Endothelial cell of umbilical vein (primary cell): ENCODE results near the gene EPB41L4B. TPM values are rescaled to one million over a fixed set of nuclear protein-coding genes. Genes with fewer than 3 reads are reported as not detected.

Experiments used
- BruUV-seq: library from RNA; stranded (reverse); fragments of 400-500 nt; replicated peaks from 2 replicates; lab custom pipeline; 2021; lab: Mats Ljungman, UMichigan
- CTCF ChIA-PET: fragments of 300-600, 350-600 bp; sonication (Branson Sonifier 250); formaldehyde crosslinking; loops from one replicate; lab custom pipeline; 2021; ENCODE audit warnings: antibody characterized with exemption, inconsistent platforms; lab: Charles Lee
- POLR2A ChIA-PET: fragments of 300-600, 350-600 bp; sonication (Branson Sonifier 250); formaldehyde crosslinking; loops from one replicate; lab custom pipeline; 2021; ENCODE audit warnings: antibody characterized with exemption, inconsistent platforms; lab: Charles Lee
- DNase-seq: peaks from one replicate; pipeline ENCODE4 v3.0.0-alpha.2; 2011; ENCODE audit warnings: low read depth, low spot score
- FAIRE-seq: peaks from 2 replicates; lab custom pipeline; 2011; peaks lifted over from hg19 to GRCh38; lab: Jason Lieb, UNC
- H2AFZ ChIP-seq: 2 replicates; pipeline ENCODE4 v1.6.0; 2012; ENCODE audit warnings: low read depth, low read length, control low read depth, inconsistent platforms
- H3K27ac ChIP-seq: 2 replicates; pipeline ENCODE4 v1.5.1; 2011; ENCODE audit warnings: low read depth, mild to moderate bottlenecking, control low read depth, low read length, moderate library complexity; ENCODE audit not compliant: insufficient read depth
- H3K27me3 ChIP-seq, 2 experiments: 2 replicates each; pipeline versions ENCODE4 v1.6.0 to v1.6.1; 2011; ENCODE audit warnings: low read length in 2 of 2, mixed read lengths in 1 of 2; ENCODE audit not compliant: control insufficient read depth in 2 of 2, insufficient read depth in 2 of 2
- H3K36me3 ChIP-seq, 2 experiments: 2 replicates in 1 of 2; 3 replicates in 1 of 2; pipeline ENCODE4 v1.5.1; 2011; ENCODE audit warnings: low read length in 2 of 2, mild to moderate bottlenecking in 1 of 2, moderate library complexity in 1 of 2; ENCODE audit not compliant: control insufficient read depth in 2 of 2, insufficient read depth in 2 of 2; ENCODE audit errors: extremely low read depth in 1 of 2
- H3K4me1 ChIP-seq: 3 replicates; pipeline ENCODE4 v1.5.1; 2011; ENCODE audit warnings: mild to moderate bottlenecking, low read length; ENCODE audit not compliant: control insufficient read depth, insufficient read depth; ENCODE audit errors: extremely low read depth
- H3K4me2 ChIP-seq: 2 replicates; pipeline ENCODE4 v1.6.1; 2011; ENCODE audit warnings: low read length, control low read depth, mixed read lengths; ENCODE audit not compliant: insufficient read depth
- H3K4me3 ChIP-seq, 3 experiments: fragments of 200-600 bp in 1 of 3; sonication (generic), shearing (Covaris generic) in 1 of 3; replicated peaks in 1 of 3; 2 replicates each; pipeline ENCODE4 v1.5.1; 2011 to 2016; ENCODE audit warnings: control low read depth in 3 of 3, low read length in 3 of 3, mild to moderate bottlenecking in 2 of 3, inconsistent platforms in 1 of 3, low read depth in 1 of 3, moderate library complexity in 1 of 3; ENCODE audit not compliant: insufficient read depth in 1 of 3
- H3K79me2 ChIP-seq: 2 replicates; pipeline ENCODE4 v1.6.0; 2012; ENCODE audit warnings: low read length, inconsistent platforms; ENCODE audit not compliant: control insufficient read depth, insufficient read depth
- H3K9ac ChIP-seq: replicated peaks from 2 replicates; pipeline ENCODE3; 2011; ENCODE audit warnings: low read length, control low read depth; ENCODE audit not compliant: insufficient read depth; ENCODE audit errors: extremely low read depth
- H3K9me1 ChIP-seq: replicated peaks from 3 replicates; pipeline ENCODE4 v1.6.0; 2011; ENCODE audit warnings: mild to moderate bottlenecking, low read length; ENCODE audit not compliant: control insufficient read depth, insufficient read depth; ENCODE audit errors: extremely low read depth
- H3K9me3 ChIP-seq: replicated peaks from 2 replicates; pipeline ENCODE4 v1.5.1; 2012; ENCODE audit warnings: low read length, inconsistent platforms; ENCODE audit not compliant: control insufficient read depth, insufficient read depth
- H4K20me1 ChIP-seq: replicated peaks from 2 replicates; pipeline ENCODE3; 2011; ENCODE audit warnings: mild to moderate bottlenecking, low read length; ENCODE audit not compliant: control insufficient read depth, insufficient read depth; ENCODE audit errors: extremely low read depth
- CTCF ChIP-seq, 2 donors: IDR thresholded peaks; 1 replicate in 1 of 2; 2 replicates in 1 of 2; pipeline ENCODE4 v1.5.1; 2011; ENCODE audit warnings: low read length in 2 of 2, mild to moderate bottlenecking in 2 of 2, moderate library complexity in 2 of 2, control low read depth in 1 of 2, inconsistent platforms in 1 of 2, low read depth in 1 of 2; ENCODE audit not compliant: insufficient read depth in 1 of 2; ENCODE audit errors: extremely low read depth in 1 of 2
- EZH2 ChIP-seq: IDR thresholded peaks from 2 replicates; pipeline ENCODE4 v1.6.1; 2012; ENCODE audit warnings: borderline replicate concordance, low read depth, mild to moderate bottlenecking, moderate library complexity, low read length, inconsistent platforms; ENCODE audit not compliant: severe bottlenecking
- FOS ChIP-seq: IDR thresholded peaks from 2 replicates; pipeline ENCODE4 v1.6.1; 2011; ENCODE audit warnings: mild to moderate bottlenecking, low read length, moderate library complexity, borderline replicate concordance; ENCODE audit not compliant: insufficient read depth
- GATA2 ChIP-seq: IDR thresholded peaks from 2 replicates; pipeline ENCODE4 v1.7.0; 2011; ENCODE audit warnings: low read depth, mild to moderate bottlenecking, moderate library complexity, mixed read lengths, low read length; ENCODE audit not compliant: insufficient read length, insufficient read depth
- JUN ChIP-seq: IDR thresholded peaks from 2 replicates; pipeline ENCODE4 v1.6.1; 2011; ENCODE audit warnings: borderline replicate concordance, low read depth; ENCODE audit not compliant: insufficient read length, insufficient read depth
- MAX ChIP-seq: IDR thresholded peaks from 2 replicates; pipeline ENCODE4 v1.6.1; 2011; ENCODE audit not compliant: insufficient read depth, insufficient read length
- MYC ChIP-seq: IDR thresholded peaks from one replicate; pipeline ENCODE4 v1.6.1; 2011; ENCODE audit warnings: mild to moderate bottlenecking, low read depth, low read length
- POLR2A ChIP-seq: IDR thresholded peaks from 2 replicates; pipeline ENCODE4 v1.6.1; 2012; ENCODE audit warnings: low read depth, mild to moderate bottlenecking, control low read depth, low read length
- POLR2AphosphoS5 ChIP-seq: IDR thresholded peaks from 2 replicates; pipeline ENCODE4 v1.6.1; 2012; ENCODE audit warnings: low read depth, mild to moderate bottlenecking, control low read depth, low read length, moderate library complexity; ENCODE audit not compliant: insufficient read depth
- dilution Hi-C: fragments of 300-500 bp; cut with MboI; formaldehyde crosslinking; loops from one replicate; pipeline ENCODE4 v1.15.0; 2019; ENCODE audit warnings: low sequenced_read_pairs; ENCODE audit not compliant: extremely low pct_ligation_motif_present
- intact Hi-C: fragments of 100-400 bp; cut with micrococcal nuclease; formaldehyde crosslinking; loops from one replicate; pipeline ENCODE4 v1.10.0; 2022
- polyA plus RNA-seq, 4 experiments: library from polyadenylated mRNA; depleted of rRNA in 3 of 4; stranded (reverse) in 3 of 4; unstranded in 1 of 4; fragments of >200 nt; gene quantifications; 2 replicates each; pipeline versions ENCODE4 v1.2.1 to v1.2.3, GENCODE V29; 2011 to 2012; ENCODE audit warnings: missing spikeins in 1 of 4
- total RNA-seq: library from RNA; stranded (reverse); gene quantifications from 2 replicates; pipeline ENCODE4 v1.2.3, GENCODE V29; 2021

EPB41L4B gene
- total and polyA plus RNA-seq, 2 donors (not counting 3 experiments of a cell fraction or from before 2014, with no cell fraction given) = 0.10 to 0.15 TPM

- no TSS peak for BruUV-seq
- intact Hi-C loops (no loop called here), dilution Hi-C loops (no loop called here)
- ChIA-PET CTCF (interaction anchor here (1.2 to 1.4 kb wide), 3 partner anchors 9 to 40 kb away, joined by 3 read pairs; no protein-coding TSS in a partner anchor), POLR2A (no interaction called here)
- Histone ChIP-seq H3K4me2 (no peak overlapping the region), H3K27me3 (peaks cover 0 to 4% of the 10 kb centered on the region in 2 experiments), H4K20me1 (no peaks in the 10 kb centered on the region), H3K4me3 (no peak overlapping the region), H3K9ac (no peak overlapping the region), H3K27ac (no peak overlapping the region), H3K9me1 (no peaks in the 10 kb centered on the region), H3K9me3 (no peaks in the 10 kb centered on the region), H2AFZ (no peak overlapping the region), H3K4me1 (no peaks in the 10 kb centered on the region), H3K79me2 (no peaks in the 10 kb centered on the region), H3K36me3 (no peaks in the 10 kb centered on the region)
- DNase-seq = no peak
- TF ChIP-seq JUN (no peak), MYC (no peak), CTCF (IDR thresholded peaks at IDR 0.05; ENCODE audit: extremely low read depth in 1 of 2, insufficient read depth in 1 of 2, low read depth in 1 of 2, low read length in 2 of 2) (no peak), MAX (no peak), POLR2A (no peak), GATA2 (no peak), FOS (no peak), EZH2 (no peak), POLR2AphosphoS5 (no peak)
- FAIRE-seq = no peak
Observed at GRCh38 chr9:109205526-109205925, 115.3 kb downstream of the EPB41L4B start.
